H1 (cell line): ENCODE measurements around the gene PAQR7. TPM values are rescaled to one million over a fixed set of nuclear protein-coding genes. Genes with fewer than 3 reads are reported as not detected.

Experiments used
- CTCF ChIA-PET: fragments of 300-600 bp; sonication (Branson Sonifier 250); formaldehyde crosslinking; loops from one replicate; lab custom pipeline; 2021; ENCODE audit not compliant: partially characterized antibody; lab: Charles Lee
- POLR2A ChIA-PET: fragments of 300-600 bp; sonication (Branson Sonifier 250); formaldehyde crosslinking; loops from one replicate; lab custom pipeline; 2021; ENCODE audit warnings: inconsistent platforms; ENCODE audit not compliant: partially characterized antibody; lab: Charles Lee
- DNase-seq, 2 experiments: peaks; one replicate each; pipeline versions ENCODE4 v3.0.0 to v3.0.0-alpha.2; 2010 to 2022; ENCODE audit warnings: low spot score in 2 of 2, low read depth in 1 of 2, mixed read lengths in 1 of 2
- FAIRE-seq: peaks from 2 replicates; lab custom pipeline; 2011; peaks lifted over from hg19 to GRCh38; lab: Jason Lieb, UNC
- H2AFZ ChIP-seq: 2 replicates; pipeline ENCODE4 v1.8.1; 2012; ENCODE audit warnings: low read length, inconsistent platforms
- H2AK5ac ChIP-seq: 2 replicates; pipeline ENCODE4 v1.6.1; 2013; ENCODE audit warnings: low read depth, low read length
- H2BK120ac ChIP-seq: replicated peaks from 2 replicates; pipeline ENCODE3; 2013; ENCODE audit warnings: low read depth, low read length, inconsistent platforms
- H2BK12ac ChIP-seq: 2 replicates; pipeline ENCODE4 v1.6.1; 2013; ENCODE audit warnings: low read depth, low read length
- H2BK15ac ChIP-seq: 2 replicates; pipeline ENCODE4 v1.6.1; 2013; ENCODE audit warnings: low read length
- H2BK20ac ChIP-seq: 2 replicates; pipeline ENCODE4 v1.6.1; 2013; ENCODE audit warnings: low read length
- H2BK5ac ChIP-seq: 2 replicates; pipeline ENCODE4 v1.6.1; 2013; ENCODE audit warnings: low read depth, low read length
- H3K14ac ChIP-seq: 2 replicates; pipeline ENCODE4 v1.6.1; 2013; ENCODE audit warnings: inconsistent platforms; ENCODE audit not compliant: insufficient read length
- H3K18ac ChIP-seq: 2 replicates; pipeline ENCODE4 v1.6.1; 2013; ENCODE audit warnings: low read length; ENCODE audit errors: extremely low read depth
- H3K23ac ChIP-seq: 2 replicates; pipeline ENCODE4 v1.6.1; 2013; ENCODE audit warnings: inconsistent platforms; ENCODE audit not compliant: insufficient read length
- H3K23me2 ChIP-seq: 2 replicates; pipeline ENCODE4 v1.6.1; 2013; ENCODE audit warnings: low read depth, low read length
- H3K27ac ChIP-seq: 2 replicates; pipeline ENCODE4 v1.6.1; 2011; ENCODE audit warnings: low read depth, low read length, inconsistent platforms
- H3K27me3 ChIP-seq, 4 experiments: replicated peaks in 1 of 4; 1 replicate in 1 of 4; 2 replicates in 3 of 4; pipeline versions ENCODE4 v1.6.1 to v1.8.1; 2011 to 2013; ENCODE audit warnings: low read length in 3 of 4, mild to moderate bottlenecking in 3 of 4, inconsistent platforms in 2 of 4, mixed read lengths in 2 of 4, moderate library complexity in 1 of 4; ENCODE audit not compliant: control insufficient read depth in 3 of 4, insufficient read depth in 3 of 4; ENCODE audit errors: extremely low read depth in 1 of 4
- H3K36me3 ChIP-seq, 4 experiments: 2 replicates each; pipeline versions ENCODE4 v1.6.1 to v1.8.1; 2011 to 2013; ENCODE audit warnings: mild to moderate bottlenecking in 4 of 4, low read length in 3 of 4, moderate library complexity in 2 of 4, control low read depth in 1 of 4, inconsistent platforms in 1 of 4; ENCODE audit not compliant: insufficient read depth in 4 of 4, control insufficient read depth in 2 of 4
- H3K4ac ChIP-seq: replicated peaks from 2 replicates; pipeline ENCODE3; 2013; ENCODE audit warnings: low read length, low read depth, mixed read lengths, inconsistent platforms; ENCODE audit not compliant: insufficient read length
- H3K4me1 ChIP-seq, 4 experiments: replicated peaks in 1 of 4; 1 replicate in 1 of 4; 2 replicates in 3 of 4; pipeline versions ENCODE4 v1.6.1 to v1.8.1; 2011 to 2013; ENCODE audit warnings: low read length in 3 of 4, inconsistent platforms in 2 of 4, mixed read lengths in 1 of 4; ENCODE audit not compliant: insufficient read depth in 4 of 4, control insufficient read depth in 3 of 4
- H3K4me2 ChIP-seq, 2 experiments: 2 replicates each; pipeline versions ENCODE4 v1.6.1 to v1.8.1; 2011 to 2013; ENCODE audit warnings: low read depth in 2 of 2, low read length in 2 of 2, control low read depth in 1 of 2, inconsistent platforms in 1 of 2, mild to moderate bottlenecking in 1 of 2; ENCODE audit not compliant: insufficient read depth in 1 of 2
- H3K4me3 ChIP-seq, 4 experiments: fragments of 200-600, 300-600 bp in 1 of 4; sonication (generic), shearing (Covaris generic), sonication (Bioruptor Twin) in 1 of 4; 2 replicates each; pipeline versions ENCODE4 v1.5.1 to v1.8.1; 2011 to 2016; ENCODE audit warnings: low read length in 4 of 4, low read depth in 3 of 4, control low read depth in 2 of 4, inconsistent platforms in 2 of 4, mild to moderate bottlenecking in 2 of 4, mixed read lengths in 1 of 4, moderate library complexity in 1 of 4; ENCODE audit not compliant: insufficient read depth in 2 of 4; ENCODE audit errors: extremely low read depth in 1 of 4
- H3K56ac ChIP-seq: replicated peaks from 2 replicates; pipeline ENCODE3; 2013; ENCODE audit warnings: low read depth, mild to moderate bottlenecking, mixed read lengths, low read length, inconsistent platforms; ENCODE audit not compliant: insufficient read length
- H3K79me1 ChIP-seq: 2 replicates; pipeline ENCODE4 v1.6.1; 2013; ENCODE audit warnings: low read depth, low read length, control low read depth
- H3K79me2 ChIP-seq, 2 experiments: 2 replicates each; pipeline versions ENCODE4 v1.6.1 to v1.8.1; 2012 to 2013; ENCODE audit warnings: low read length in 2 of 2, mild to moderate bottlenecking in 2 of 2, inconsistent platforms in 1 of 2; ENCODE audit not compliant: insufficient read depth in 2 of 2, control insufficient read depth in 1 of 2
- H3K9ac ChIP-seq, 4 experiments: replicated peaks in 1 of 4; 1 replicate in 1 of 4; 2 replicates in 3 of 4; pipeline versions ENCODE4 v1.6.1 to v1.8.1; 2011 to 2013; ENCODE audit warnings: low read depth in 3 of 4, low read length in 3 of 4, control low read depth in 2 of 4, mild to moderate bottlenecking in 2 of 4, moderate library complexity in 2 of 4, inconsistent platforms in 1 of 4; ENCODE audit errors: extremely low read depth in 1 of 4
- H3K9me3 ChIP-seq, 2 experiments: 2 replicates each; pipeline versions ENCODE4 v1.6.1 to v1.8.1; 2012 to 2013; ENCODE audit warnings: mild to moderate bottlenecking in 2 of 2, moderate library complexity in 2 of 2, control low read depth in 1 of 2, inconsistent platforms in 1 of 2, low read depth in 1 of 2, low read length in 1 of 2, mixed read lengths in 1 of 2; ENCODE audit not compliant: insufficient read depth in 2 of 2
- H4K20me1 ChIP-seq, 2 experiments: replicated peaks in 1 of 2; 2 replicates each; pipeline versions ENCODE3 to v1.8.1; 2011 to 2013; ENCODE audit warnings: inconsistent platforms in 2 of 2, low read length in 2 of 2, mild to moderate bottlenecking in 1 of 2; ENCODE audit not compliant: insufficient read depth in 2 of 2, control insufficient read depth in 1 of 2
- H4K5ac ChIP-seq: 2 replicates; pipeline ENCODE4 v1.6.1; 2013; ENCODE audit warnings: low read length, low read depth, mixed read lengths, inconsistent platforms; ENCODE audit not compliant: insufficient read length
- H4K8ac ChIP-seq: 2 replicates; pipeline ENCODE4 v1.8.0; 2013; ENCODE audit warnings: mild to moderate bottlenecking, moderate library complexity, low read length, inconsistent platforms; ENCODE audit not compliant: insufficient read depth; ENCODE audit errors: extremely low read depth
- H4K91ac ChIP-seq: replicated peaks from 2 replicates; pipeline ENCODE3; 2013; ENCODE audit warnings: low read length, mixed read lengths, inconsistent platforms; ENCODE audit not compliant: insufficient read length
- BACH1 ChIP-seq: IDR thresholded peaks from 2 replicates; pipeline ENCODE4 v1.6.1; 2012; ENCODE audit warnings: low read length, improper control_type of control experiment
- GABPA ChIP-seq: IDR thresholded peaks from 2 replicates; pipeline ENCODE4 v1.6.1; 2011; ENCODE audit warnings: mild to moderate bottlenecking, low read length, moderate library complexity, borderline replicate concordance; ENCODE audit not compliant: insufficient read depth
- POLR2A ChIP-seq, 2 experiments: IDR thresholded peaks; 1 replicate in 1 of 2; 2 replicates in 1 of 2; pipeline ENCODE4 v1.6.1; 2011; ENCODE audit warnings: low read depth in 2 of 2, low read length in 2 of 2, mild to moderate bottlenecking in 2 of 2; ENCODE audit errors: control extremely low read depth in 1 of 2
- SAP30 ChIP-seq: fragments of 300-600 bp; sonication (generic); IDR thresholded peaks from 2 replicates; pipeline ENCODE4 v1.7.1; 2012; ENCODE audit warnings: low read length, moderate library complexity, mild to moderate bottlenecking, inconsistent platforms; ENCODE audit not compliant: insufficient read depth, insufficient replicate concordance
- SIN3A ChIP-seq, 2 experiments: IDR thresholded peaks in 1 of 2; conservative IDR thresholded peaks in 1 of 2; 2 replicates each; pipeline ENCODE4 v1.6.1; 2011 to 2012; ENCODE audit warnings: low read length in 2 of 2, improper control_type of control experiment in 1 of 2, low read depth in 1 of 2, mild to moderate bottlenecking in 1 of 2
- TBP ChIP-seq: IDR thresholded peaks from 2 replicates; pipeline ENCODE4 v1.6.1; 2011; ENCODE audit warnings: low read depth, low read length, improper control_type of control experiment
- YY1 ChIP-seq: IDR thresholded peaks from 2 replicates; pipeline ENCODE4 v1.6.1; 2011; ENCODE audit warnings: low read depth, mild to moderate bottlenecking, low read length
- WGBS, 2 experiments: shearing (Covaris generic) in 1 of 2; methylation state at CpG; one replicate each; pipeline versions ENCODE4 v1.1.6 to v1.1.7; 2013 to 2015; ENCODE audit warnings: low lambda C conversion rate in 2 of 2, mixed read lengths in 2 of 2, inconsistent platforms in 1 of 2, low coverage in 1 of 2, missing lambda C conversion rate in 1 of 2; ENCODE audit not compliant: insufficient replicate concordance in 2 of 2, insufficient coverage in 1 of 2, insufficient read length in 1 of 2; ENCODE audit errors: extremely low coverage in 1 of 2, missing lambda C conversion rate in 1 of 2; 5-methylcytosine and 5-hydroxymethylcytosine counted together
- polyA plus RNA-seq, 7 experiments: library from polyadenylated mRNA; depleted of rRNA in 3 of 7; stranded (reverse) in 5 of 7; unstranded in 2 of 7; fragments of >200 nt in 5 of 7; fragments of 200-250 nt in 2 of 7; gene quantifications; 1 replicate in 5 of 7; 2 replicates in 1 of 7; 4 replicates in 1 of 7; pipeline versions ENCODE4 v1.2.1 to v1.2.3, GENCODE V29; 2011 to 2013; ENCODE audit warnings: missing spikeins in 2 of 7, mixed read lengths in 2 of 7
- total RNA-seq: library from RNA; stranded (reverse); fragmentation: NEBNext Ultra II Directional; extraction: Animal tissue kit (Norgen Biotek cat#: 25700); gene quantifications from 2 replicates; pipeline ENCODE4 v1.2.1, GENCODE V29; 2021
- TF ChIP-seq, protein P1 (sequence below), 3 experiments: IDR thresholded peaks; 1 replicate in 2 of 3; 2 replicates in 1 of 3; pipeline versions ENCODE4 v1.5.1 to v1.6.1; 2011; ENCODE audit warnings: low read length in 3 of 3, mild to moderate bottlenecking in 3 of 3, inconsistent platforms in 2 of 3, low read depth in 1 of 3, moderate library complexity in 1 of 3; ENCODE audit not compliant: insufficient read depth in 1 of 3; ENCODE audit errors: control extremely low read depth in 1 of 3

The PAQR7 gene
- total and polyA plus RNA-seq, 2 of the 8 experiments (the other 6 are each of a cell fraction or from before 2014, with no cell fraction given): 7.3 to 7.4 TPM

DNA sequence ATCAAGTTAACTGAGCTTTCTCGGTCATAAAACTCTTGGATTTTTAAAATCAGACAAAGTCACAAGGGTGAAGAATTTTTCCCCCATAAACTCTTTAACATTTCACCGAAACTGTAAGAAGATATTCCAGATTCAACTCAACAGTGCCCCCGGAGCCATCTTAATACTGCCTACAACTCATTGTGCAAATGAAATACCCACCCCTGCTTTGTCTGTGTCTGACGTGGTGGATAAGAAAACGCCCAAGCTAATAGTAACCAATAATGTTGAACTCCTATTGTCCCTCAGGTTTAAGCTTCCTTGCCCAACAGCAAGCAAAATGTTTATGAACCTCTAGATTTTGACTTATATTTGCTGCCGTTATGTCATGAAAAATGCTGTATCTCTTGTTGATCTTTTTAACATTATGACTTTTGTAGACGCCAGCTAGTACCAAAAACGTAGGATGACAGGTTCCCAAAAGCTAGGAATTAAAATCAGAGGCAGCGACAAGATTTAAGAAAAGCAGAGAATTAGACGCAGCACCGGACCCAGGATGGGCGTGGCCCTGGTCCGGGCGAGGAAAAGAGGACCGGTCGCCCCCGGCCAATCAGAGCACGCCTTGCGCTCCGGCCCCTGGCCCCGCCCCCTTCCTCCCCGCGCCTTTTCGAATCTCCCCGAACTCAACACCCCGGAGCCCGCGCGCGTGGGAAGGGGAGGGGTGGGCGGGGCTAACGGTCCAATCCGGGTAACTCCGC, 29.6 kb upstream of the PAQR7 start:
- Histone ChIP-seq H3K4me1 (peaks cover 5 to 11% (median 8%) of the 10 kb centered on the region in 4 experiments; a peak in 6 of 7 replicates), H2AFZ (no peak overlapping the region)
- POLR2A ChIA-PET: interaction anchor here (1.1 to 6.4 kb wide), 12 partner anchors 8 to 95 kb away, joined by 3 to 51 read pairs (median 6); partner anchors contain the start of genes PAFAH2 and PAQR7
- no peak for TF ChIP-seq TBP
- peak; percentile 40; the same call in 1 of the 2 replicates for TF ChIP-seq YY1
- TF ChIP-seq, protein P1, sequence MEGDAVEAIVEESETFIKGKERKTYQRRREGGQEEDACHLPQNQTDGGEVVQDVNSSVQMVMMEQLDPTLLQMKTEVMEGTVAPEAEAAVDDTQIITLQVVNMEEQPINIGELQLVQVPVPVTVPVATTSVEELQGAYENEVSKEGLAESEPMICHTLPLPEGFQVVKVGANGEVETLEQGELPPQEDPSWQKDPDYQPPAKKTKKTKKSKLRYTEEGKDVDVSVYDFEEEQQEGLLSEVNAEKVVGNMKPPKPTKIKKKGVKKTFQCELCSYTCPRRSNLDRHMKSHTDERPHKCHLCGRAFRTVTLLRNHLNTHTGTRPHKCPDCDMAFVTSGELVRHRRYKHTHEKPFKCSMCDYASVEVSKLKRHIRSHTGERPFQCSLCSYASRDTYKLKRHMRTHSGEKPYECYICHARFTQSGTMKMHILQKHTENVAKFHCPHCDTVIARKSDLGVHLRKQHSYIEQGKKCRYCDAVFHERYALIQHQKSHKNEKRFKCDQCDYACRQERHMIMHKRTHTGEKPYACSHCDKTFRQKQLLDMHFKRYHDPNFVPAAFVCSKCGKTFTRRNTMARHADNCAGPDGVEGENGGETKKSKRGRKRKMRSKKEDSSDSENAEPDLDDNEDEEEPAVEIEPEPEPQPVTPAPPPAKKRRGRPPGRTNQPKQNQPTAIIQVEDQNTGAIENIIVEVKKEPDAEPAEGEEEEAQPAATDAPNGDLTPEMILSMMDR (IDR thresholded peaks at IDR 0.05; ENCODE audit: control extremely low read depth in 1 of 3, insufficient read depth in 1 of 3, low read depth in 1 of 3, low read length in 3 of 3): 0 out of 4 replicates have a peak, but pooled peaks of 1 of the 3 experiments have one; percentile 2
- TF ChIP-seq SAP30: peak; percentile 66
- TF ChIP-seq GABPA: no peak
- TF ChIP-seq POLR2A (IDR thresholded peaks at IDR 0.05; ENCODE audit: control extremely low read depth in 1 of 2, low read depth in 2 of 2, low read length in 2 of 2): no peak
- TF ChIP-seq BACH1: 0 out of 2 replicates have a peak, but pooled peaks have one; percentile 13
- TF ChIP-seq SIN3A (conservative IDR thresholded peaks at IDR 0.05 in 1 of 2, IDR thresholded peaks at IDR 0.05 in 1 of 2; ENCODE audit: low read depth in 1 of 2, low read length in 2 of 2): peak in 1 of 2 experiments; percentile 30; a peak in 1 of 4 replicates

More for the DNA sequence above, 29.6 kb upstream of the PAQR7 start:
- H2BK5ac ChIP-seq: 0 out of 2 replicates have a peak overlapping the region, but pooled peaks have one; percentile 40
- no peak overlapping the region for H2AK5ac ChIP-seq
- H2BK20ac ChIP-seq: no peak overlapping the region
- no peaks in the 10 kb centered on the region for H3K79me1 ChIP-seq
- 7% methylated on average over 14 of the region's 34 CpGs; no CpG with 5 or more reads in 1 of the 2 experiments for WGBS, 2 experiments
- DNase-seq (peak; percentile 73 to 94), FAIRE-seq (no peak)
- no peak overlapping the region for H3K56ac ChIP-seq
- no peak overlapping the region for H3K14ac ChIP-seq
- H2BK12ac ChIP-seq: no peak overlapping the region
- H2BK120ac ChIP-seq: no peak overlapping the region
- peak overlapping the region; percentile 24; the same call in 1 of the 2 replicates for H3K27ac ChIP-seq
- peak overlapping the region; percentile 62 to 89 (median 75); a peak in 6 of 7 replicates for H3K9ac ChIP-seq
- no peaks in the 10 kb centered on the region for H3K9me3 ChIP-seq
- H3K18ac ChIP-seq: 0 out of 2 replicates have a peak overlapping the region, but pooled peaks have one; percentile 24
- H3K23ac ChIP-seq: no peak overlapping the region
- H3K23me2 ChIP-seq: peaks cover 8% of the 10 kb centered on the region; the same call in 1 of the 2 replicates
- H4K5ac ChIP-seq: no peak overlapping the region
- CTCF ChIA-PET: interaction anchor here (1.1 to 16.4 kb wide), 3 partner anchors 11 to 91 kb away, joined by 5 to 330 read pairs (median 83); partner anchors contain the start of gene PAFAH2
- H4K91ac ChIP-seq: no peak overlapping the region
- H3K79me2 ChIP-seq: peaks cover 15 to 34% of the 10 kb centered on the region in 2 experiments
- H4K8ac ChIP-seq: peak overlapping the region; percentile 96; the same call in 1 of the 2 replicates
- no peak overlapping the region for H3K4ac ChIP-seq
- peaks cover 19 to 38% (median 30%) of the 10 kb centered on the region in 4 experiments for H3K36me3 ChIP-seq
- H3K27me3 ChIP-seq: no peaks in the 10 kb centered on the region
- H3K4me3 ChIP-seq: peak overlapping the region; percentile 76 to 100 (median 93)
- peak overlapping the region; percentile 89 to 93 for H3K4me2 ChIP-seq
- H4K20me1 ChIP-seq: peaks cover 2 to 7% of the 10 kb centered on the region in 2 experiments
- 0 out of 2 replicates have a peak overlapping the region, but pooled peaks have one; percentile 76 for H2BK15ac ChIP-seq
